PC-3 (cell line): ENCODE data around the gene ATL2.

Experiments used
- CTCF ChIP-seq: fragments of 300-600 bp; sonication (generic); conservative IDR thresholded peaks from 2 replicates; pipeline ENCODE4 v1.5.1; 2017; ENCODE audit warnings: antibody characterized with exemption, low read depth, mild to moderate bottlenecking, low read length
- EZH2 ChIP-seq: fragments of 300-600 bp; sonication (generic); IDR thresholded peaks from one replicate; pipeline ENCODE4 v1.6.1; 2017; ENCODE audit warnings: antibody characterized with exemption, mild to moderate bottlenecking, low read length; ENCODE audit not compliant: unreplicated experiment
- EZH2phosphoT487 ChIP-seq: fragments of 300-600 bp; sonication (generic); IDR thresholded peaks from 2 replicates; pipeline ENCODE4 v1.6.1; 2018; ENCODE audit warnings: mild to moderate bottlenecking, antibody characterized with exemption, low read length, borderline replicate concordance

GRCh38 chr2:38301340-38301968, 75.6 kb downstream of the ATL2 start:
- TF ChIP-seq CTCF = no peak
- TF ChIP-seq EZH2phosphoT487 = no peak
- TF ChIP-seq EZH2 = no peak
